ENCODE measurements around the gene SLC39A2.

- no peak for TF ChIP-seq CTCF (IDR thresholded peaks at IDR 0.05)
- no peak for TF ChIP-seq POLR2A (IDR thresholded peaks at IDR 0.05)
- no peak for TF ChIP-seq EP300 (IDR thresholded peaks at IDR 0.05; ENCODE audit: low read depth)
Observed at GRCh38 chr14:21020977-21021545, 22.0 kb downstream of the SLC39A2 start.

Data from transverse colon (tissue), 3 donors.